Kidney tubule cell (primary cell): Measurements from ENCODE around the gene ZDHHC8.

Source experiments
- DNase-seq: peaks from one replicate; pipeline ENCODE4 v3.0.0-alpha.2; 2018; ENCODE audit warnings: low spot score

The ZDHHC8 gene

DNA sequence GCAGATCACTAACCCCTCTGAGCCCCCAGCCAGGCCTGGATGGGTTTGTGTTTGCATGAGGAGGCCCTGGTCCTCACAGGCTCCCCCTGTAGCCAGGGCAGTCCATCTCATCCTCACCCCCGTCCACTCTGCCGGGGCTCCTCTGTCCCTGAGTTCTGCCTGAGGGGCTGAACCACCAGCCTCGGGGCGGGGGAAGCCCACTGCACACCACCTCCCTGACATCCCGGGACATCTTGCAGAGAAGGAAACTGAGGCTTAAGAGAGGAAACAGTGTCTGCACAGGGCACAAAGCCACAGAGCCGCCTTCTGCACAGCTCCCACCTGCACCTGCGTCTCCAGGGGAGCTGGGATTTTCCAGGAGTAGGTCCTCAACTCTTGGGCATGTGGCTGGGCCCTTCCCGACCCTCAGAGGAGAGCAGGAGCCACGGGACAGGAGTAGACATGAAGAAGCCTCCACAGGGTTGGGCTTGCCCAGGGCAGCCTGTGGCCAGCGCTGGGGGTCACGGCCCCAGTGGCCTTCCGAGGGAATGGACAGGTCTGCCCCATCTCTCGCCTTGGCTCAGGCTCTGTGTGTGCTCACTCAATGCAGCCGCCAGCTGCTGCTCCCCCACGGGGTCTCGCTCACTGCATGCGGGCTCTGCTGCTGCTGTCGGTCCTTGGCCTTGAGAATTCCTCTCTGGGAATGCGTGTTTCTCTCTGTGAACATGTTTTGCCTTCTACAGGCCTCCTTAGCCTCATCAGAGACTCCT is 64.7 kb downstream of the ZDHHC8 start:
- no peak for DNase-seq
